CD4-positive, alpha-beta T cell treated with Interleukin-2 at 100 ng/mL for 4 hours (primary cell): Measurements from ENCODE around the gene HNRNPUL1.

Experiments
- DNase-seq: peaks from one replicate; pipeline ENCODE4 v3.0.0-alpha.2; 2020; ENCODE audit warnings: low spot score

Gene HNRNPUL1

GRCh38 chr19:41234512-41235168 lies 29.5 kb upstream of the HNRNPUL1 start:
- DNase-seq, result no peak

- DNase-seq, result no peak
These were observed 28.7 kb upstream of the HNRNPUL1 start for GRCh38 chr19:41235480-41235879.

GRCh38 chr19:41238244-41238643 lies 25.9 kb upstream of the HNRNPUL1 start:
- DNase-seq, result no peak

- no peak for DNase-seq
These were observed 24.8 kb upstream of the HNRNPUL1 start for GRCh38 chr19:41239363-41239762.

GRCh38 chr19:41239961-41240574 lies 24.1 kb upstream of the HNRNPUL1 start:
- DNase-seq, result no peak

GRCh38 chr19:41241859-41242258 lies 22.3 kb upstream of the HNRNPUL1 start:
- DNase-seq, result no peak

GRCh38 chr19:41244117-41244516 lies 20.1 kb upstream of the HNRNPUL1 start:
- DNase-seq, result no peak

- DNase-seq, result no peak
These were observed 18.3 kb upstream of the HNRNPUL1 start for GRCh38 chr19:41245843-41246242.

- no peak for DNase-seq
These were observed 15.3 kb upstream of the HNRNPUL1 start for GRCh38 chr19:41248895-41249294.

- DNase-seq, result no peak
These were observed 14.3 kb upstream of the HNRNPUL1 start for GRCh38 chr19:41249707-41250423.

- no peak for DNase-seq
These were observed 10.5 kb upstream of the HNRNPUL1 start for GRCh38 chr19:41253660-41254059.

- no peak for DNase-seq
These were observed 9.0 kb upstream of the HNRNPUL1 start for GRCh38 chr19:41255171-41255570.

GRCh38 chr19:41261474-41262190 lies 2.5 kb upstream of the HNRNPUL1 start:
- DNase-seq, result no peak

GRCh38 chr19:41263042-41263849 lies 926 bp upstream of the HNRNPUL1 start:
- DNase-seq, result peak; percentile 86

- DNase-seq, result peak; percentile 44
These were observed 616 bp downstream of the HNRNPUL1 start for GRCh38 chr19:41264581-41265394.

GRCh38 chr19:41265395-41266153 lies 1.4 kb downstream of the HNRNPUL1 start:
- DNase-seq, result no peak

- no peak for DNase-seq
These were observed 4.9 kb downstream of the HNRNPUL1 start for GRCh38 chr19:41269055-41269454.

- no peak for DNase-seq
These were observed 5.4 kb downstream of the HNRNPUL1 start for GRCh38 chr19:41269571-41269970.

GRCh38 chr19:41273076-41273475 lies 8.9 kb downstream of the HNRNPUL1 start:
- DNase-seq, result no peak

GRCh38 chr19:41274802-41275201 lies 10.6 kb downstream of the HNRNPUL1 start:
- DNase-seq, result no peak
